A549 (cell line): Measurements from ENCODE around the gene LANCL2. TPM values are rescaled to one million over a fixed set of nuclear protein-coding genes. Genes with fewer than 3 reads are reported as not detected.

Experiments
- ATAC-seq, 2 experiments: fragments of 200-7000 bp in 1 of 2; fragments of >200 bp in 1 of 2; cut with Nextera tagmentation in 1 of 2; cut with Tn5 transposase in 1 of 2; 3 replicates each; pipeline versions ENCODE4 v1.8.0 to v1.9.1; 2018 to 2020; ENCODE audit warnings: mild to moderate bottlenecking in 1 of 2, moderate library complexity in 1 of 2
- CTCF ChIA-PET: fragments of 300-600 bp; sonication (Branson Sonifier 250); formaldehyde crosslinking; extraction: SDS; loops from one replicate; lab custom pipeline; 2021; ENCODE audit warnings: antibody characterized with exemption, inconsistent platforms; lab: Yijun Ruan, JAX
- POLR2A ChIA-PET: fragments of 350-600 bp; formaldehyde crosslinking; extraction: SDS; loops from one replicate; lab custom pipeline; 2021; ENCODE audit warnings: antibody characterized with exemption, inconsistent platforms; lab: Yijun Ruan, JAX
- DNase-seq, 2 experiments: peaks; one replicate each; pipeline versions ENCODE4 v3.0.0 to v3.0.0-alpha.2; 2011 to 2016; ENCODE audit warnings: low read depth in 1 of 2, low spot score in 1 of 2
- FAIRE-seq: peaks from 2 replicates; lab custom pipeline; 2011; peaks lifted over from hg19 to GRCh38; lab: Jason Lieb, UNC
- H3K27ac ChIP-seq, 2 experiments: fragments of >200 bp; sonication (Bioruptor Twin); formaldehyde crosslinking; 3 replicates each; pipeline ENCODE4 v1.5.1; 2016 to 2017
- H3K4me1 ChIP-seq: fragments of >200 bp; sonication (Bioruptor Twin); formaldehyde crosslinking; 3 replicates; pipeline ENCODE4 v1.6.1; 2016
- H3K4me2 ChIP-seq: fragments of >200 bp; sonication (Bioruptor Twin); formaldehyde crosslinking; 3 replicates; pipeline ENCODE4 v1.6.1; 2016
- H3K4me3 ChIP-seq: fragments of >200 bp; sonication (Bioruptor Twin); formaldehyde crosslinking; 3 replicates; pipeline ENCODE4 v1.5.1; 2016
- H3K9me3 ChIP-seq: fragments of >200 bp; sonication (Bioruptor Twin); formaldehyde crosslinking; 3 replicates; pipeline ENCODE4 v1.6.1; 2016
- CBX2 ChIP-seq: fragments of 200-600 bp; sonication (generic); IDR thresholded peaks from 2 replicates; pipeline ENCODE4 v1.6.1; 2016; ENCODE audit warnings: low read depth, mild to moderate bottlenecking, borderline replicate concordance
- CHD2 ChIP-seq: fragments of 150-350 bp; IDR thresholded peaks from 2 replicates; pipeline ENCODE4 v1.6.1; 2014; ENCODE audit warnings: low read length; ENCODE audit not compliant: partially characterized antibody
- EHMT2 ChIP-seq: fragments of 200-600 bp; sonication (generic); IDR thresholded peaks from 2 replicates; pipeline ENCODE4 v1.6.1; 2016; ENCODE audit warnings: antibody characterized with exemption, low read depth, mild to moderate bottlenecking, moderate library complexity
- ESRRA ChIP-seq: fragments of 150-350 bp; IDR thresholded peaks from 2 replicates; pipeline ENCODE4 v1.6.1; 2014; ENCODE audit warnings: mild to moderate bottlenecking, low read length, borderline replicate concordance
- GATA3 ChIP-seq: IDR thresholded peaks from 2 replicates; pipeline ENCODE4 v1.6.1; 2012; ENCODE audit warnings: borderline replicate concordance
- HDAC2 ChIP-seq: fragments of 200-600 bp; sonication (generic); IDR thresholded peaks from 2 replicates; pipeline ENCODE4 v1.6.1; 2016
- HOXA7 ChIP-seq: fragments of 250-450 bp; sonication (Bioruptor Pico); IDR thresholded peaks from 2 replicates; pipeline ENCODE4 v1.5.0; 2020; ENCODE audit warnings: mild to moderate bottlenecking, moderate library complexity
- HOXB5 ChIP-seq: fragments of 250-450 bp; sonication (Bioruptor Pico); IDR thresholded peaks from 2 replicates; pipeline ENCODE4 v1.5.0; 2020; ENCODE audit warnings: mild to moderate bottlenecking, moderate library complexity
- KDM5A ChIP-seq: fragments of 200-600 bp; sonication (generic); IDR thresholded peaks from 2 replicates; pipeline ENCODE4 v1.6.1; 2016; ENCODE audit warnings: antibody characterized with exemption, mild to moderate bottlenecking
- MAFK ChIP-seq: fragments of 450-650 bp; IDR thresholded peaks from 2 replicates; pipeline ENCODE4 v1.6.1; 2014; ENCODE audit not compliant: partially characterized antibody
- MAZ ChIP-seq: fragments of 150-350 bp; IDR thresholded peaks from 2 replicates; pipeline ENCODE4 v1.6.1; 2014; ENCODE audit warnings: antibody characterized with exemption, low read depth, low read length, borderline replicate concordance
- MYC ChIP-seq: IDR thresholded peaks from 2 replicates; pipeline ENCODE4 v1.6.1; 2012; ENCODE audit warnings: mild to moderate bottlenecking, inconsistent platforms, low read length, improper control_type of control experiment, borderline replicate concordance
- NFE2L2 ChIP-seq: fragments of 150-350 bp; conservative IDR thresholded peaks from 2 replicates; pipeline ENCODE4 v1.6.1; 2014; ENCODE audit warnings: low read length
- PHF8 ChIP-seq: fragments of 200-600 bp; sonication (generic); IDR thresholded peaks from 2 replicates; pipeline ENCODE4 v1.6.1; 2016; ENCODE audit warnings: low read depth, mild to moderate bottlenecking, antibody characterized with exemption, moderate library complexity, borderline replicate concordance
- ZFP36 ChIP-seq: fragments of 450-650 bp; IDR thresholded peaks from 2 replicates; pipeline ENCODE4 v1.6.1; 2014; ENCODE audit warnings: borderline replicate concordance; ENCODE audit not compliant: partially characterized antibody
- WGBS: methylation state at CpG from one replicate; pipeline ENCODE4 v1.1.6; 2017; ENCODE audit errors: missing lambda C conversion rate; 5-methylcytosine and 5-hydroxymethylcytosine counted together
- polyA plus RNA-seq, 4 experiments: library from polyadenylated mRNA; depleted of rRNA in 3 of 4; stranded (reverse); fragments of >200 nt; fragmentation: RNase III in 1 of 4; extraction: RNeasy Plus Mini Kit Qiagen cat#74134 plus additional on column Dnase treatment in 1 of 4; gene quantifications; 2 replicates in 3 of 4; 3 replicates in 1 of 4; pipeline ENCODE4 v1.2.3, GENCODE V29; 2011 to 2017
- TF ChIP-seq, protein P1 (sequence below): fragments of >200 bp; sonication (Bioruptor Twin); formaldehyde crosslinking; IDR thresholded peaks from 3 replicates; pipeline ENCODE4 v1.5.1; 2016
- TF ChIP-seq, protein P2 (sequence below): IDR thresholded peaks from 2 replicates; pipeline ENCODE4 v1.6.1; 2012; ENCODE audit warnings: low read depth, borderline replicate concordance
- TF ChIP-seq, protein P3 (sequence below): IDR thresholded peaks from 2 replicates; pipeline ENCODE4 v1.6.1; 2012
- TF ChIP-seq, protein P4 (sequence below): IDR thresholded peaks from 2 replicates; pipeline ENCODE4 v1.6.1; 2012
- TF ChIP-seq, protein P5 (sequence below): fragments of >200 bp; sonication (Bioruptor Twin); formaldehyde crosslinking; IDR thresholded peaks from 3 replicates; pipeline ENCODE4 v1.6.1; 2016
- TF ChIP-seq, protein P6 (sequence below): fragments of 450-650 bp; IDR thresholded peaks from 2 replicates; pipeline ENCODE4 v1.6.1; 2014; ENCODE audit warnings: antibody characterized with exemption

The LANCL2 gene
- polyA plus RNA-seq, 2 of the 4 experiments (the other 2 are of a cell fraction), result 8.0 to 12.4 TPM

DNA sequence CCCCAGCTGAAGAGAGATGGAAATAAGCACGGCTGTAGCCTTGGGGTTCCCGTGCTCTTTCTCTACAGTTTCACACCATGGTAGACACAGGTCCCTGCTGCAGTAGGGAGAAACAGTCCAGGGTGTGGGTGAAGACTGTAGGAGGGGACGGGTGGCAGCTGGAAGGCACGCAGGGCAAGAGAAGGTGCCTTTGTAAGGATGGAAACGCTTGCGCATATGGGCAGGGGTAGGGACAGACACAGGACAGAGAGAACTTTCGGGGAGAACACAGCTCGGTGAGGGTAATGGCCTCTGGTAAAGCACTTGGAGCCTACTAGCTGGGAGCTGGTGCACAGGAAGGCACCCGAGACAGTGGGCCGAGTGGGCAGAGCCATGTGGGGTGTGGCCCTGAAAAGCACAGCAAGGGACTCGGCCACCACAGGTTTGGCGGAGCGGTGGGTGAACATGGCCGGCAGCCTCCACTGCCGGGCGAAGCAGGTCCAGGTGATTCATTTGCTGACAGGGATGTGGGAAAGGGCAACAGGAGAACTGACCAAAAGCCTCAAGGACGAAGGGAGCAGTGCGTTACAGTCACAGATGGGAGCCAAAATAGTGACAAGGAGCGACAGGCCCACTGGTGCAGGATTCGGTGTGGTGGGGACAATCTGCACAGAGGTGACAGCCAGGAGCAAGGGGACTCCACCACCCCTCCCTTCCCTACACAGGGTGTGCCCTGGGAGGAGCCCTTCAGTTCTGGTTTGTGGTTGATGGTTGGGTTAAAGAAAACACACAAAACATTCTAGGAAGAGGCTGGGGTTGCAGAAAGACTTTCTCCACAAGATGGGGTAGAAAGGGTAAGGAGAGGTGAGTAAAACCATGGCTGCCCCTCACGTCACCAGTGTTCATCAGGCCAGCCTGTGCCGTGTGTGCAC lies 110.1 kb downstream of the LANCL2 start:
- no peak for DNase-seq
- ATAC-seq, result no peak
- POLR2A ChIA-PET, result no interaction called here
- no peak for FAIRE-seq
- Histone ChIP-seq H3K4me3 (no peak overlapping the region), H3K9me3 (no peaks in the 10 kb centered on the region), H3K4me2 (no peak overlapping the region), H3K27ac (no peak overlapping the region), H3K4me1 (no peaks in the 10 kb centered on the region)
- 88% methylated on average over 22 of the region's 22 CpGs for WGBS
- TF ChIP-seq EHMT2 (no peak), KDM5A (no peak), PHF8 (no peak), MAFK (no peak), ZFP36 (no peak), CHD2 (no peak), HOXA7 (CRISPR knock-in tag) (no peak), HOXB5 (CRISPR knock-in tag) (no peak), MYC (no peak), HDAC2 (no peak), ESRRA (no peak), GATA3 (no peak)
- TF ChIP-seq, protein P1, sequence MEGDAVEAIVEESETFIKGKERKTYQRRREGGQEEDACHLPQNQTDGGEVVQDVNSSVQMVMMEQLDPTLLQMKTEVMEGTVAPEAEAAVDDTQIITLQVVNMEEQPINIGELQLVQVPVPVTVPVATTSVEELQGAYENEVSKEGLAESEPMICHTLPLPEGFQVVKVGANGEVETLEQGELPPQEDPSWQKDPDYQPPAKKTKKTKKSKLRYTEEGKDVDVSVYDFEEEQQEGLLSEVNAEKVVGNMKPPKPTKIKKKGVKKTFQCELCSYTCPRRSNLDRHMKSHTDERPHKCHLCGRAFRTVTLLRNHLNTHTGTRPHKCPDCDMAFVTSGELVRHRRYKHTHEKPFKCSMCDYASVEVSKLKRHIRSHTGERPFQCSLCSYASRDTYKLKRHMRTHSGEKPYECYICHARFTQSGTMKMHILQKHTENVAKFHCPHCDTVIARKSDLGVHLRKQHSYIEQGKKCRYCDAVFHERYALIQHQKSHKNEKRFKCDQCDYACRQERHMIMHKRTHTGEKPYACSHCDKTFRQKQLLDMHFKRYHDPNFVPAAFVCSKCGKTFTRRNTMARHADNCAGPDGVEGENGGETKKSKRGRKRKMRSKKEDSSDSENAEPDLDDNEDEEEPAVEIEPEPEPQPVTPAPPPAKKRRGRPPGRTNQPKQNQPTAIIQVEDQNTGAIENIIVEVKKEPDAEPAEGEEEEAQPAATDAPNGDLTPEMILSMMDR, result no peak
- TF ChIP-seq, protein P2, sequence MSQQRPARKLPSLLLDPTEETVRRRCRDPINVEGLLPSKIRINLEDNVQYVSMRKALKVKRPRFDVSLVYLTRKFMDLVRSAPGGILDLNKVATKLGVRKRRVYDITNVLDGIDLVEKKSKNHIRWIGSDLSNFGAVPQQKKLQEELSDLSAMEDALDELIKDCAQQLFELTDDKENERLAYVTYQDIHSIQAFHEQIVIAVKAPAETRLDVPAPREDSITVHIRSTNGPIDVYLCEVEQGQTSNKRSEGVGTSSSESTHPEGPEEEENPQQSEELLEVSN, result no peak
- TF ChIP-seq, protein P3, sequence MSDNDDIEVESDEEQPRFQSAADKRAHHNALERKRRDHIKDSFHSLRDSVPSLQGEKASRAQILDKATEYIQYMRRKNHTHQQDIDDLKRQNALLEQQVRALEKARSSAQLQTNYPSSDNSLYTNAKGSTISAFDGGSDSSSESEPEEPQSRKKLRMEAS, result no peak
- TF ChIP-seq, protein P4, sequence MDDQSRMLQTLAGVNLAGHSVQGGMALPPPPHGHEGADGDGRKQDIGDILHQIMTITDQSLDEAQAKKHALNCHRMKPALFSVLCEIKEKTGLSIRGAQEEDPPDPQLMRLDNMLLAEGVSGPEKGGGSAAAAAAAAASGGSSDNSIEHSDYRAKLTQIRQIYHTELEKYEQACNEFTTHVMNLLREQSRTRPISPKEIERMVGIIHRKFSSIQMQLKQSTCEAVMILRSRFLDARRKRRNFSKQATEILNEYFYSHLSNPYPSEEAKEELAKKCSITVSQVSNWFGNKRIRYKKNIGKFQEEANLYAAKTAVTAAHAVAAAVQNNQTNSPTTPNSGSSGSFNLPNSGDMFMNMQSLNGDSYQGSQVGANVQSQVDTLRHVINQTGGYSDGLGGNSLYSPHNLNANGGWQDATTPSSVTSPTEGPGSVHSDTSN, result no peak
- TF ChIP-seq, protein P5, sequence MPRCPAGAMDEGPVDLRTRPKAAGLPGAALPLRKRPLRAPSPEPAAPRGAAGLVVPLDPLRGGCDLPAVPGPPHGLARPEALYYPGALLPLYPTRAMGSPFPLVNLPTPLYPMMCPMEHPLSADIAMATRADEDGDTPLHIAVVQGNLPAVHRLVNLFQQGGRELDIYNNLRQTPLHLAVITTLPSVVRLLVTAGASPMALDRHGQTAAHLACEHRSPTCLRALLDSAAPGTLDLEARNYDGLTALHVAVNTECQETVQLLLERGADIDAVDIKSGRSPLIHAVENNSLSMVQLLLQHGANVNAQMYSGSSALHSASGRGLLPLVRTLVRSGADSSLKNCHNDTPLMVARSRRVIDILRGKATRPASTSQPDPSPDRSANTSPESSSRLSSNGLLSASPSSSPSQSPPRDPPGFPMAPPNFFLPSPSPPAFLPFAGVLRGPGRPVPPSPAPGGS, result no peak
- CTCF ChIA-PET, result interaction anchor here (1.5 kb wide), 1 partner anchor 10 kb away, joined by 3 read pairs; no protein-coding TSS in a partner anchor

DNA sequence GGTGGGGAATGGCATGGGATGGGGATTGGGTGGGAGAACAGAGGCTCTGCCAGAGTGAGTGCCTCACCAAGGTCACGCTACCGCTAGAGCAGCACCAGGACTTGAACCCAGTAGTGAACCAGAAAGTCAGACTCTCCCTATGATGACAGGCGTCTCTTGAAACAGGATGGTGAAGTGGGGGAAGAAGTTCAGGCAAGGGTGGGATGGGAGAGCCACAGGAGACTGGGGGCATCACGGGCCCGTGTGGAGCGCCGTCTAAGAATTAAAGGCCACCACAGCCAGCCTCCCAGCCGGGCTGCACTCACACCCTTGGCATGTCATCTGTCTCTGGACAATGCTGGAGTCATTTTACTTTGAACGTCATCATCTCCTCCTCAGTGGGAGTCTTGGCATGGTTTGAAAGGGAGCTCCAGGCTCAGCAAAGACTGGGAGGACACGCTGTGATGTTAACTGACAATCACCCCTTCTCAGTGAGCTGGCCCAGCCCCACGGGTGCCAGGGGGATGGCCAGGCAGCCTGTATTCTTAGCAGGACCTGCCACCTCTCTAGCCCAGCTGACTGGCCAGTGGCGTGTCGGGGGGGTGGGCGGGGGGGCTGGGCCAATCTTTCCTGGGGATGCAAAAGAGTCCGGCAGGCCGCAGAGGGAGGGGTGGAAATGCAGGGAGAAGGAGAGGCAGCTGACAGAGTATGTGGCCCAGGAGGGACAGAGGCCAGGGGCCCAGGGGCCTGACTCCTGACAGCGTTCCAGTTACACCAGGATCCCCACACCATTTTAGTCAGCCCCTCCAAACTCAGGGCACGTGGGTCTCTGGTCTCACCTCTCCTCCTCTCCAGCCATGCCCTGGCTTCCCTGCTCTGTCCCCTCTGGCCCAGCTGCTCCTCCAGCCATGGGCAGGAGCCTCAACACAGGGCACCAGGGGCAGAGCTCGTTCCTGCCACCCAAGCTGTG lies 111.0 kb downstream of the LANCL2 start:
- Histone ChIP-seq H3K4me3 (no peak overlapping the region), H3K4me1 (no peaks in the 10 kb centered on the region), H3K27ac (no peak overlapping the region), H3K4me2 (no peak overlapping the region), H3K9me3 (no peaks in the 10 kb centered on the region)
- TF ChIP-seq, protein P6, sequence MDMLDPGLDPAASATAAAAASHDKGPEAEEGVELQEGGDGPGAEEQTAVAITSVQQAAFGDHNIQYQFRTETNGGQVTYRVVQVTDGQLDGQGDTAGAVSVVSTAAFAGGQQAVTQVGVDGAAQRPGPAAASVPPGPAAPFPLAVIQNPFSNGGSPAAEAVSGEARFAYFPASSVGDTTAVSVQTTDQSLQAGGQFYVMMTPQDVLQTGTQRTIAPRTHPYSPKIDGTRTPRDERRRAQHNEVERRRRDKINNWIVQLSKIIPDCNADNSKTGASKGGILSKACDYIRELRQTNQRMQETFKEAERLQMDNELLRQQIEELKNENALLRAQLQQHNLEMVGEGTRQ, result no peak
- TF ChIP-seq PHF8, result no peak
- no peak for TF ChIP-seq ESRRA
- TF ChIP-seq CBX2, result no peak
- no peak for TF ChIP-seq MAZ
- TF ChIP-seq NFE2L2, result no peak
- WGBS, result 87% methylated on average over 16 of the region's 19 CpGs
- POLR2A ChIA-PET, result no interaction called here
- CTCF ChIA-PET, result no interaction called here
- ATAC-seq (no peak; a peak in 1 of 6 replicates), DNase-seq (no peak), FAIRE-seq (no peak)
